ENCODE measurements around the gene GRM1. TPM values are rescaled to one million over a fixed set of nuclear protein-coding genes. Genes with fewer than 3 reads are reported as not detected.

The GRM1 gene
- total and polyA plus RNA-seq, 9 of the 15 experiments (the other 6 are each of a cell fraction or from before 2014, with no cell fraction given), result not detected

DNA sequence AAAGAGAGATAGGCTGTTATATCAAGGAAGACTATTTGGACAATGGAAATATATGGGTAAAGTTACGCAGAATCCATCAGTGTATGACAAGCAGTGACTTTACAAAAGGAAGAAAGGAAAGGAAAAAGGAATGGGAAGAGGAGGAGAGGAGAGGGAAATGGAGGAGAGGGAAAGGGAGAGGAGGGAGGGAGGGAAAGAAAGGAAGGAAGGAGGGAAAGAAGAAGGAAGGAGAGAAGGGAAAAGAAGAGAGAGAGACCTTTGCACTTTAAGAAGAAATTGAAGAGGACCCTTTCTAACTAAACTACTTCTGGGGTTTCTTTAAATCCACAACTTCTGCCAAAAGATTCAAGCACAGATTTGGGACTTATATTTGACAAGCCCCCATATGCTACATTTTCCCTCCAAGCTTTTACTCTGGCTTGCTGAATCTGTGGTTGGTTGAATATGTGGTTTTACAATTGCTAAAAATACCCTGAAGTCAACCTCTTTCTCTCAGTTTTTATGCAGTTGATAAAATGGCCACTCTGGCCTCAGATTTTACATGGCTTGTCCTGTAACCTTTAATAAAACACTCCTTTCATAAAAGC lies 394.0 kb downstream of the GRM1 start:
- H3K9me3 ChIP-seq (replicated peaks; ENCODE audit: control insufficient read depth, insufficient read depth, low read depth, low read length), result no peaks in the 10 kb centered on the region

More for the DNA sequence above, 394.0 kb downstream of the GRM1 start:
- DNase-seq (ENCODE audit: extremely low read depth in 1 of 4, low spot score in 3 of 4) (no peak), FAIRE-seq (no peak), ATAC-seq (no peak)
- no TSS peak for BruUV-seq (replicated peaks)
- H3K9me1 ChIP-seq (ENCODE audit: control insufficient read depth, insufficient read depth, low read length), result no peaks in the 10 kb centered on the region
- WGBS (ENCODE audit: insufficient coverage, low coverage, missing lambda C conversion rate), result 0% methylated on average over 1 of the region's 1 CpG
- no peaks in the 10 kb centered on the region for H3K27me3 ChIP-seq (ENCODE audit: control insufficient read depth in 2 of 2, insufficient read depth in 2 of 2, low read length in 2 of 2)
- H3K79me2 ChIP-seq (ENCODE audit: control insufficient read depth, insufficient read depth, low read length), result no peaks in the 10 kb centered on the region
- H2AFZ ChIP-seq (ENCODE audit: low read depth, low read length), result no peak overlapping the region
- no peak overlapping the region for H3K4me3 ChIP-seq
- CTCF ChIA-PET (ENCODE audit: low intra/inter-chr PET ratio), result no interaction called here
- no peak overlapping the region for H3K9ac ChIP-seq (ENCODE audit: insufficient read depth in 1 of 2, low read depth in 2 of 2, low read length in 2 of 2)
- no peaks in the 10 kb centered on the region for H3K4me1 ChIP-seq (replicated peaks in 1 of 2; ENCODE audit: control insufficient read depth in 2 of 2, insufficient read depth in 2 of 2, low read length in 2 of 2)
- no peak overlapping the region for H3K4me2 ChIP-seq (ENCODE audit: insufficient read depth, low read length)
- in situ Hi-C loops (cut with MboI) (no loop called here), intact Hi-C loops (cut with micrococcal nuclease) (no loop called here)
- TF ChIP-seq, protein P1, sequence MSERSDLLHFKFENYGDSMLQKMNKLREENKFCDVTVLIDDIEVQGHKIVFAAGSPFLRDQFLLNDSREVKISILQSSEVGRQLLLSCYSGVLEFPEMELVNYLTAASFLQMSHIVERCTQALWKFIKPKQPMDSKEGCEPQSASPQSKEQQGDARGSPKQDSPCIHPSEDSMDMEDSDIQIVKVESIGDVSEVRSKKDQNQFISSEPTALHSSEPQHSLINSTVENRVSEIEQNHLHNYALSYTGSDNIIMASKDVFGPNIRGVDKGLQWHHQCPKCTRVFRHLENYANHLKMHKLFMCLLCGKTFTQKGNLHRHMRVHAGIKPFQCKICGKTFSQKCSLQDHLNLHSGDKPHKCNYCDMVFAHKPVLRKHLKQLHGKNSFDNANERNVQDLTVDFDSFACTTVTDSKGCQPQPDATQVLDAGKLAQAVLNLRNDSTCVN (CRISPR knock-in tag; IDR thresholded peaks at IDR 0.05), result peak; percentile 57; the same call in 1 of the 2 replicates
- TF ChIP-seq ARHGAP35 (IDR thresholded peaks at IDR 0.05; ENCODE audit: partially characterized antibody), result no peak
- TF ChIP-seq NFIC (IDR thresholded peaks at IDR 0.05), result no peak
- no peak for TF ChIP-seq POLR2H (tag; IDR thresholded peaks at IDR 0.05; ENCODE audit: low read depth)
- TF ChIP-seq, protein P2, sequence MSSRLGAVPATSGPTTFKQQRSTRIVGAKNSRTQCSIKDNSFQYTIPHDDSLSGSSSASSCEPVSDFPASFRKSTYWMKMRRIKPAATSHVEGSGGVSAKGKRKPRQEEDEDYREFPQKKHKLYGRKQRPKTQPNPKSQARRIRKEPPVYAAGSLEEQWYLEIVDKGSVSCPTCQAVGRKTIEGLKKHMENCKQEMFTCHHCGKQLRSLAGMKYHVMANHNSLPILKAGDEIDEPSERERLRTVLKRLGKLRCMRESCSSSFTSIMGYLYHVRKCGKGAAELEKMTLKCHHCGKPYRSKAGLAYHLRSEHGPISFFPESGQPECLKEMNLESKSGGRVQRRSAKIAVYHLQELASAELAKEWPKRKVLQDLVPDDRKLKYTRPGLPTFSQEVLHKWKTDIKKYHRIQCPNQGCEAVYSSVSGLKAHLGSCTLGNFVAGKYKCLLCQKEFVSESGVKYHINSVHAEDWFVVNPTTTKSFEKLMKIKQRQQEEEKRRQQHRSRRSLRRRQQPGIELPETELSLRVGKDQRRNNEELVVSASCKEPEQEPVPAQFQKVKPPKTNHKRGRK (tag; IDR thresholded peaks at IDR 0.05), result peak; percentile 54
- no peak for TF ChIP-seq TSC22D4 (tag; IDR thresholded peaks at IDR 0.05)
- TF ChIP-seq RCOR1 (IDR thresholded peaks at IDR 0.05; ENCODE audit: borderline replicate concordance in 1 of 2, low read depth in 2 of 2, low read length in 2 of 2), result no peak
- no peak for TF ChIP-seq ETV1 (tag; conservative IDR thresholded peaks at IDR 0.05; ENCODE audit: low read depth)
- no peak for TF ChIP-seq ZNF77 (CRISPR knock-in tag; IDR thresholded peaks at IDR 0.05)
- POLR2A ChIA-PET, result no interaction called here
- H3K27ac ChIP-seq (ENCODE audit: extremely low read depth, low read depth, low read length), result no peak overlapping the region
- no peaks in the 10 kb centered on the region for H4K20me1 ChIP-seq (replicated peaks; ENCODE audit: control insufficient read depth, insufficient read depth, low read length)
- H3K36me3 ChIP-seq (ENCODE audit: control insufficient read depth, insufficient read depth, low read length), result no peaks in the 10 kb centered on the region
